HEK293T (cell line): Measurements from ENCODE around the gene AKR1C8.

Experiments used
- ARNT ChIP-seq: fragments of 450-650 bp; IDR thresholded peaks from 2 replicates; pipeline ENCODE4 v1.6.1; 2017; ENCODE audit warnings: mild to moderate bottlenecking
- BHLHE40 ChIP-seq: fragments of 450-650 bp; IDR thresholded peaks from 2 replicates; pipeline ENCODE4 v1.6.1; 2016; ENCODE audit warnings: mild to moderate bottlenecking, moderate library complexity, borderline replicate concordance
- CTBP1 ChIP-seq: fragments of 450-650 bp; IDR thresholded peaks from 2 replicates; pipeline ENCODE4 v1.6.1; 2016; ENCODE audit warnings: borderline replicate concordance
- ELF4 ChIP-seq: fragments of 450-650 bp; IDR thresholded peaks from 2 replicates; pipeline ENCODE4 v1.6.1; 2017; ENCODE audit warnings: antibody characterized with exemption
- FOXA1 ChIP-seq: fragments of 450-650 bp; IDR thresholded peaks from 2 replicates; pipeline ENCODE4 v1.6.1; 2016; ENCODE audit warnings: mild to moderate bottlenecking
- FOXK2 ChIP-seq: fragments of 450-650 bp; IDR thresholded peaks from 2 replicates; pipeline ENCODE4 v1.6.1; 2016; ENCODE audit warnings: mild to moderate bottlenecking
- FOXM1 ChIP-seq: fragments of 450-650 bp; IDR thresholded peaks from 2 replicates; pipeline ENCODE4 v1.6.1; 2017; ENCODE audit warnings: mild to moderate bottlenecking, borderline replicate concordance
- HDGF ChIP-seq: fragments of 450-650 bp; IDR thresholded peaks from 2 replicates; pipeline ENCODE4 v1.6.1; 2017; ENCODE audit warnings: antibody characterized with exemption, borderline replicate concordance
- L3MBTL2 ChIP-seq: fragments of 450-650 bp; conservative IDR thresholded peaks from 2 replicates; pipeline ENCODE4 v1.6.1; 2016; ENCODE audit warnings: mild to moderate bottlenecking
- LEF1 ChIP-seq: fragments of 450-650 bp; IDR thresholded peaks from 2 replicates; pipeline ENCODE4 v1.6.1; 2017; ENCODE audit warnings: mild to moderate bottlenecking, borderline replicate concordance
- NFRKB ChIP-seq: fragments of 450-650 bp; IDR thresholded peaks from 2 replicates; pipeline ENCODE4 v1.6.1; 2016; ENCODE audit warnings: mild to moderate bottlenecking, moderate library complexity
- SP1 ChIP-seq: fragments of 450-650 bp; IDR thresholded peaks from 2 replicates; pipeline ENCODE4 v1.6.1; 2017
- SUZ12 ChIP-seq: fragments of 450-650 bp; IDR thresholded peaks from 2 replicates; pipeline ENCODE4 v1.6.1; 2016; ENCODE audit warnings: mild to moderate bottlenecking
- TARDBP ChIP-seq: fragments of 450-650 bp; IDR thresholded peaks from 2 replicates; pipeline ENCODE4 v1.6.1; 2016

DNA sequence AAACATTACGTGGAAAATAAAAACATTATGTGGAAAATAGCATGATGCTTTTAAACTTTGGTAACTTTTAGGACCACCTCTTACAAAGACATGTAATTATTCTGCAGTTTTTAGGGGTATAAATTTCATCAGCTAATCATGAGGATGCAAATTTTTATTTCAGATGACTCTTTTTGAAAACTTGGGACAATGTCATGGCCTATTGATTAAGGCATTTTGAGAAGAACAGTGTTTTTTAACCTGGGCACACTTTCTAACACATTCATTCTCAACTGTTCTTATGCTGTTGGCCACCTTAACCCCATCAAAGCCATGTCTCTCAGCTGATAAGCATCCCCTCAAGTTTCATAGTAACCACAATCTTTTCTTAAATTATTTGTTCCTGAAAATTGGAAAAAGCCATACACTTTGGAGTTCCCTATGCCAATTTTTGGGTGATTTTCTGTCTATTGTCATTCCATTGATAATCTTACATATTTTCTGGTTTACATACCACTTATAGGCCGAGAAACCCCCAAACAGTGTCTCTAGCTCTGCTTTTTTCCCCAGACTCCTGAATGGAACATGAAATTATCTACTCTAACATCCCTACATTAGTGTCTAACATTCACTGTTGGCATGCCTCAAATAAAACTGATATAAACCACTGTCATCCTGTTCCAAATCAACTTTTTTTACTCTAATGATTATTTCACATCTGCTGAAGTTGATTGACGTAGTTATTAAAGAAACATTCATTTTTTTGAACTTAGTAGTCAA is 76.1 kb downstream of the AKR1C8 start:
- TF ChIP-seq TARDBP (no peak), FOXK2 (no peak), BHLHE40 (no peak), LEF1 (no peak), FOXA1 (no peak), SP1 (no peak), FOXM1 (no peak), HDGF (no peak), ARNT (no peak), L3MBTL2 (no peak), NFRKB (no peak), CTBP1 (no peak), ELF4 (no peak), SUZ12 (no peak)
